ENCODE data around the gene ARSA.
"Not testable (repeated sequence)": the region's sequence is repeated elsewhere in the genome, so short reads cannot be mapped to it uniquely, and the experiment has no call there.

Gene ARSA

DNA sequence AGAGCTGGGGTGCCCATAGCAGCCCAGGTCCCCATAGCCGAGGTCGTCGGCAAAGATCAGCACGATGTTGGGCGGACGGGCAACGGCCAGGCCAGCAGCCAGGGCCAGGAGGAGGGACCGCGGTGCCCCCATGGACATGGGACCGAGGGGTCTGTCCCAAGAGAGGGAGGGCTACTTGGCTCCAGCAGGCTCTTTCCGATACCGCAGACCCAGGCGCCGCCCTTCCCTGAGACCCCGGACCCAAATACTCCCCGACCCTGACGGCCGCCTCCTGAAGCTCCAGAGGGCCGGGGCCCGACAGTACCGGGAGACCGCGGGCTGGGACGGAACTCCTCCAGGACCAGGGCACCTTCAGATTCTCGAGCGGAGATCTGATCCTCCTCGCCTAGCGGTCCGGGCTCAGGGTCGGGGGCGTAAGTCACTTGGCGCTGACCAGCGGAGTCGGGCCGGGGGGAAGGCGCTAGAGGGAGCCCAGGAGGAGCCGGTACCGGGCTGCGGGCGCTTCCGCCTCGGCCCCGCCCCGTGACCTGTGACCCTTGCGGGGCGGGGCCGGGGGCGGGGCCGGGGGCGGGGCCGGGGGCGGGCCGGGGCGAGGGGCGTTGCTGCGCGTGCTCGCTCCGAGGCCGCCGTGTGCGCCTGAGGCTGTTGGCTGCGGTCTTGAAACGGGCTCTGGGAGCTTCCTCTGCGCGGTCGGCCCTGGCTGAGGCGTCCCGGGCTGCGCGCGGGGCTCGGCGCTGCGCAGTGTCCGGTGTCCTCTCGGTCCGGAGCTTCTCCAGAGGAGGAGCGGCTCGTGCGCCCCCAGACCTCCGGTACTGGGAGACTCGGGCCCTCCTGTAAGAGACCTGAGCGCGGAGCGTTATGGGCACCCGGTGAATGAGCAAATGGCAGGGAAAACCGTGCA is at the start of gene ARSA:
ARSA (minus strand) TSS at position 511 of the 901 bp plus-strand sequence; CDS start at position 138, 373 bp downstream.
- peak; percentile 49 to 67 (median 61) for DNase-seq

DNA sequence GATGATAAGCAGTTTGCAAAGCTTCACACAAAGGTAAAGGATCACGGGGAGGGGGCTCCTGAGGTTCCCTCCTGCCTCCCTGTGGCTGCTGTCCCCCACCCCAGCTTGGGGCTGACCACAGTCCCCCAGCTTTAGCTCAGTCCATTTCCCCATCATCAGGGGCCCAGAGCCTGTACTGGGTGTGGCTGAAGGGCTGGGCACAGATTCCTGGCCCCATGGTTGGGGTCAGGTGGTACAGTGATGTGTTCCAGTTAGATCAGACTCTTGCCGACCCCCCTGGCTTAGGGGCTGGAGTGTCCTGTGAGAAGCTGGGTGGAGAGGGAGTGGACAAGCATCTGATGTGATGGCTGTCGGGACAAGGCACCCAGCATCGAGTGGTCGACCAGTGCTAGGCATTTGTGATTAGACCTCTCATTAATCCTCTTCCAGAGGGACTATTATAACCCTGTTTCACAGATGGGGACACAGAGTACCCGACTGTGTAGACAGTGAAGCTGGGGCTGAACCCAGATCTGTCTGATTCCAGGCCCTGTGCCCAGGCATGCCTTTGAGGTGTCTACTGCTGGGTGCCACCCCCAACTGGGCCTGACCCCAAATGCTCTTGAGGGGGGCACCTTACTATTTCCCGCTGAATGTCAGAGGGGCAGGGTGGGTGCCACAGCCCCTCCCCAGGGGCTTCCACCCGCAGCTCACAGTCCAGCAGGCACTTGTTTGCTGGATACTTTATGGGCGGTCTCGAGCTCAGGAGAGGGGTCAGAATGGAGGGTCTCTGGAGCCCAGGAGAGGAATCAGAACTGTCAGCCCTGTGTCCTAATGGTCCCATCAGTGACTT is 48.9 kb upstream of the ARSA start:
- no peak for DNase-seq

DNA sequence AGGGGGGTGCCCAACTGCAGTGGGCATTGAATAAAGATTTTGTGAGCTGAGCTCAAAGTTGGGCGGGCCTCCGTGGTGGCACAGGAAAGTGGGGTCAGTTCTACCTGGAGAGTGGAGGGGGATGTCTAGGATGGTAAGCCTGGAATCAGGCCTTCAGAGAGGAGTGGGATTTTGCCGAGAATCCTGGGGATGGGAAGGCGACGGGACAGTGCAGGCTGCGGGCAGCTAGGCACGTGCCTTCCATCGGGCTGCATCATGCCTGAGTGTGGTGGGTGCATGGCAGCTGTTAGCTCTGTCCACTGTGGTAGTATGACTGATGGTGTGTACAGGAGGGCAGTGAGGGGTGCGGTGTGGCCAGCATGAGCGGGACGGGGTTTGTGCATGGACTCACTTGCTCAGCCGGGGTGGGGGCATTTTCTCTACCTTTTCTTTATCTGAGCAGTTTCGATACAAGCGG is 48.3 kb upstream of the ARSA start:
- no peak for DNase-seq

DNA sequence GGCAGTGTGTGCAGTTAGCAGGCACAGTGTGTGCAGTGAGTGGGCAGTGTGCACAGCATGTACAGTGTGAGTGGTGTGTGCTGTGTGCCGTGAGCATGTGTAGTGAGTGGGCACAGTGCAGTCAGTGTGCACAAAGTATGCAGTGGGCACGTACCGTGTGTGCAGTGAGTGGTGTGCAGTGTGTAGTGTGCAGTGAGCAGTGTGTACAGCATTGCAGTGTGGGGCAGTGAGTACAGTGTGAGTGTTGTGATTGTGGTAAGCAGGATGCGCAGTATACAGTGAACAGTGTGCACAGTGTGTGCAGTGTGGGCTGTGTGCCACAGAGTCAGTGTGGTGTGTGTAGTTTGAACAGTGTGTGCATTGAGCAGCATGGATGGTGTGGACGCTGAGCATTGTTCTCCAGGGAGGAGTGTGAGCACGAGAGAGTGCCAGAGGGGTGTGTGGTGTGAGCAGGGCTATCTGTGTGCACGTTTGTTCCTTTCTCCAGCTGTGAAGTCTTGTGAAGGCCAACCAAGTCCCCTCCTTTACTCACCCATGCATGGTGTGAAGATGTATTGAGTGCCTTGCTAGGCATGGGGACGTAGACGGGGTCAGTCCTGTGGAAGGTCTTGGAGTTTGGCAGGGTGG is 47.7 kb upstream of the ARSA start:
- DNase-seq = no peak

DNA sequence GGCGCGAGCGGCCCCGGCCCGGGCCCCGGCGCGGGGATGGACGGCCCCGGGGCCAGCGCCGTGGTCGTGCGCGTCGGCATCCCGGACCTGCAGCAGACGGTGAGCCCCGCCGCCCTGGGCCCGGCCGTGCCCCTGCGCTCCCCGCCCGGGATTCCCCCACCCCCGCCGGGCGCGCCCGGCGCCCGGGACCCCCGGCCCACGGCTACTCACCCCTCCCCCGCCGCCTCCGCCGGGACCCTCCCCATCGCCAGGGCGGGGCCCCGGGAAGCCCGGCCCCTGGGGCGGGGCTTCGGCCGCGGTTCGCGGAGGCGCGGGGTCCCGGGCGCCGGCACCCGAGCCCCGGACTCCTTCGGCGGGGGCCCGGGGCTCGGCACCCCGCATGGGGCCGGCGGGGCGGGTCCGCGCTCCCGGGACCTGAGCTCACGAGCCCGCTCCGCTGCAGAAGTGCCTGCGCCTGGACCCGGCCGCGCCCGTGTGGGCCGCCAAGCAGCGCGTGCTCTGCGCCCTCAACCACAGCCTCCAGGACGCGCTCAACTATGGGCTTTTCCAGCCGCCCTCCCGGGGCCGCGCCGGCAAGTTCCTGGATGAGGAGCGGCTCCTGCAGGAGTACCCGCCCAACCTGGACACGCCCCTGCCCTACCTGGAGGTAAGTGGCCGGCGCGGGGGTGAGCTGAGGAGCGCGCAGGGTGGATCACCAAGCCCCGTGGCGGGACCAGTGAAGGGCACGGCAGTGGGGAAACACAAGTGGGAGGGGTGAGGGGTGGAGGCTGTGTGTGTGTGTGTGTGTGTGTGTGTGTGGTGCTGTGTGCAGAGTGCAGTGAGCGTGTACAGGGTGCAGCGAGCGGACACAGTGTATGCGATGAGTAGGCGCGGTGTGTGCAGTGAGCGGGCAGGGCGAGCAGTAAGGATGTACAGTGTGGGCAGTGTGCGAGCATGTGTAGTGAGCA is 46.9 kb upstream of the ARSA start:
- no peak for DNase-seq

DNA sequence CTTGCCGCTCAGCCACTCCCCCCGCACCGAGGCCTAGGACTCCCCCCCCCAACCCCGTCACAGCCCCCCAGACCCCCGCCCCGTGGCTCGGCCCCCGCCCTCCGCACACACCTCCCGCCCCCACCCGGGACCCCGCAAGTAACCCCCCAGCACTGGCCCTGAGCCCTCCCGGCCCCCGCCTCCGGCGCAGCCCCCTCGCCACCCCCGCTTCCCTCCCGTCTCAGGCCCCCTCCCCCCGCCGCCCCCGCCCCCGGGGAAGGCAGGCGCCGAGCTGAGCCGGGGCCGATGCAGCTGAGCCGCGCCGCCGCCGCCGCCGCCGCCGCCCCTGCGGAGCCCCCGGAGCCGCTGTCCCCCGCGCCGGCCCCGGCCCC is 46.2 kb upstream of the ARSA start:
- no peak for DNase-seq

DNA sequence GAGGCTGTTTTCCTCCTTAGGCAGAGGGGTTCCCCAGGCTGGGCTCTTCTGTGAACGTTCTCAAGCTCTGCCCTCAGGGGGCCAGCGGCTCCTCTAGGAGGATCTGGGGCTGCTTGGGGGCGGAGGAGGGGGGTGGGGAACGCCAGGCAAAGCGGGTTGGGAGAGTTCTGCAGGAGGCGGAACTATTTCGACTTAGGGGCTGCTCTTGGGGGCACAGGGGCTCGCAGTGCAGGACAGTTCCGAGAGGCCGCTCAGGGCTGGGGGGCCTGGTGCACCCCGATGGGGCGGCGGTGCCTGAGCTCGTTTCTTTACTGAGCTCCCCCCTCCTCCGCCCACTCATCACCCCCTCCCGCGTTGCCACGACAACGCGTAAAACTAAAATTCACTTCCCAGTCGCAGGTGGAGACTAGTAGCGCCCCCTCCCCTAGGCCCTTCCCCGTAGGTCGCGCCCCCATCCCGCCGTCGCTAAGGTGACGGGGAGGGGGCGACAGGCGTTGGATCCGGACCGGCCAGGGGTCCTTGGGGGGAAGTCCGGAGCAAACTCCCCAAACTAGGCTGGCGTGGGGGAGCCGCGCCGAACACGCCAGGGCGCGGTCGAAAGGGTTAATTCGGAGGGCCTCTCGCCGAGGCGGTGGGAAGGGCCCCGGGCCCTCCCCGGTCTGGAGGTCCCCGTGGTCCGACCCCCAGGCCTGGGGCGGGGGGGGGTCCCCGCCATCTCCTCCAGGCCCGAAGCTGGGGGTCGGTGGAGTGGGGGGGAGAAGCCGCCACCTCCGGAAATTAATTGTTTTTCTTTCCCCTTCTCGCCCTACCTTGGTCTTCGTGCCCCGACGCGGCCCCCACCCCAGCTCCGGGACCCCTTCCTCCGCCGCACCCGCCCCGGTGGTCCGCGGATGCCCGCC is 45.5 kb upstream of the ARSA start:
- no peak for DNase-seq

DNA sequence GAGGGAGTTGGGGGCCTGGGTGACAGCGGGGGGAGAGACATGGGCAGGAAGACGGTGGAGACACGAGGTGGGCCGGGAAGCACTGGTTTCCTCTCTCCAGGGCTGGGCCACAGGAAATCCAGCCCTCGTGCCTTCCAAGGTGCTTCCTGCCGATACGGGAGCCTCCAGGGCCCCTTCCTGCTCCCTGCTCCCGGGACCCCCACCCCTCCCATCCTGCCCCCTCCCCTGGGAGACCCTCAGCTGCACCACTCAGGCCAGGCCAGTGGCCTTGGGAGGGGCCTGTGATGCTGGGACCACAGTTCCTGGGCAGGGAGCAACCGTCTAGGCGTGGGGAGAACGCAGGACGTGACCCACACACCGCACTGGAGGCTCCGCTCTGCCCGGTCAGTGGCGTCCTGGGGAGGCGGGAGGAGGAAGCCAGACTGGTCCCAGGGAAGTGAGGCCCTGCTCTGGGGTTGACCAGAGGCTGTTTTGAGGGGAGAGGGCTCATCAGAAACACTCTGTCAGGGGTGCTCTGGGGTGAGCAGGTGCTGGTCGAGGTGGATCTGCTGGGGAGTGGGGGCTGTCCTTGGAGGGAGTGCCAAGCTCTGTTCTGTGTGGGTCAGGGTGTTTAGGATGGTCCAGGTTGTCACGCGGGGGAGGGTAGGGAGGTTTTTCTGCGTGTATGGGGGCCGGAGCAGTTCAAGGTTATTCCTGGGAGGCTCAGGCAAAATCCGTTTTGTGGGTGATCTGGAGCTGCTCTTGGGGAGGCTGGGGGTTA is 44.7 kb upstream of the ARSA start, which contains the start of gene SHANK3:
SHANK3 (plus strand) TSS at position 353 of the 760 bp plus-strand sequence.
- no peak for DNase-seq

DNA sequence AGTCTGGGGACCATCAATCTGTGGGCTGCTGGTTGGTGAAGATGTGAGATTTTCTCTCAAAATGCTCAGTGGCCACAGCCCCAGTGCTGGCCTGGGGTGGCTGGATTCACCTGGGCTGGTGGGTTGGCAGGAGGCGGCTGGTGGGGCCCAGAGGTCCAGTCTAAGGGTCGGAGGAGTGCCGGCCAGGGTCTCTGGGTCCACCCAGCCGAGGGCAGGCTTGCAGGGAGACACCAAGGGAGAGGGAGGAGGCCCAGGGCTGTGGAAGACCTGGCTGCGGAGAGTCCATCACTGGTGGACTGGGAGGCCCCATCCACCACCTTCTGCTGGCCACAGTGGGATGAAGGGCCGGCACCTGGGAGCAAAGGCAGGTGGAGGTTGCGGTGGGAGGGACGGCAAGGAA is 44.1 kb upstream of the ARSA start:
- no peak for DNase-seq

DNA sequence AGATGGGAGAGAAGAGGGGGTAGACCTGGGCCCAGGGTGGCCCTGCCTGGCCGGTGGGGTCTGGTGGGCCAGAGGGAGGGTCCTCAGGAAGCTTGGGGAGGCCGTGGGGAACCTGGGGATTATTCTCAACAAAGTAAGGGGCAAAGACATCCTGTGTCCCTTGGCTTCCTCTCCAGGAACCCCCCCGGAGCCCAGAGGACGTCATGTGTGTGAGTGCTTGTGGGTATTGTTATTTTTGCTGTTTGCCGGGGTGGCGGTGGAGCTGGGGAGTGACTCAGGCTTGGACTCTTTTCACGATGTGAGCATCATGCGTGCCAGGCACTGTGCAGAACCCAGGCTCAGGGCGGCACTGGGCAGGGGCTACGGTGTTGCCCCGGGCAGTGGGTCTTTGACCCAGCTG is 43.7 kb upstream of the ARSA start:
- DNase-seq = no peak

DNA sequence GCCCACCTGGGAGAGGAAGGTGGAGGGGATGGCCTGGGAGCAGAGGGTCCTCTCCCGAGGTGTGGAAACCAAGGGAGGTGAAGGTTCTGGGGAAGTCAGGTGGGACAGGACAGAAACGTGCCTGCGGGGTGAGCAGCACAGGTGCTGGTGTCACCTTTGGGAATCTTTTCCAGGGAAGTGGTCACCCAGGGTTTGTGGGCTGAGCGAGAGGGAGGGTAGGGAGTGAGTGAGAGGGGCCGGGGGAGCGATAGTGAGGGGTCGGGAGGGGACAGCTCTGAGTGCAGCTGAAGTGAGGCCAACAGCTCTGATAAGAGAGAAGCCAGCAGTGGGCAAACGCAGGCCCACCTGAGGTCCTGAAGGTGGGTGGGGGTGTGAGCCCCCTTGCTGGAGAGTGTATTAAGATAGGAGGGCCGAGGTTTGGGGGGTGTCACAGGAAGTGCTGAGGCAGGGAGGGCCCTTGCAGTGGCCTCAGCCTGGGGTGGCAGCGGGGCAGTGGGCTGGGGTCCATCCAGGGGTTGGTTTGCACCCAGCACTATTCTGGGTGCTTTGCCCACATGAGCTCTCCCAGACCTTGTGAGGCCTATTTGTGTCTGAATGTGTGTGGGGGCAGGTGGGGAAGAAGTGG is 43.1 kb upstream of the ARSA start:
- no peak for DNase-seq

DNA sequence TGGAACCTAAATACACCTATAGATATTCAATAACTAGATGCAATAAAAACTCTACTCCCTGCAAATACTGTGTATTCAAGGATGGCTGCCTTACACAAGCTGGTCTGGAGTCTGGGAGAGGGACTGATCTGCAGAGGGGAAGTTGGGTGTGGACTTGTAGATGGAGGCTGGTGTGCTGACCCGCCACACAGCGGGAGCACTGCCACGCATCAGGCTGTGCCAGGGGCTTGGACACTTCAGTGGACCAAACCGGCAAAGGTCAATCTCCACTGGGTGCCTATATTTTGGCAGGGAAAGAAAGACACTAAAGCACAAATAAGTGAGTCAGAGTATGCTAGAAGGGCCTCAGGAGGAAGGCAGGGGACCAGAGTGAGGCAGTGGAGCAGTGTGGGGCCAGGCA is 42.6 kb upstream of the ARSA start:
- no peak for DNase-seq

DNA sequence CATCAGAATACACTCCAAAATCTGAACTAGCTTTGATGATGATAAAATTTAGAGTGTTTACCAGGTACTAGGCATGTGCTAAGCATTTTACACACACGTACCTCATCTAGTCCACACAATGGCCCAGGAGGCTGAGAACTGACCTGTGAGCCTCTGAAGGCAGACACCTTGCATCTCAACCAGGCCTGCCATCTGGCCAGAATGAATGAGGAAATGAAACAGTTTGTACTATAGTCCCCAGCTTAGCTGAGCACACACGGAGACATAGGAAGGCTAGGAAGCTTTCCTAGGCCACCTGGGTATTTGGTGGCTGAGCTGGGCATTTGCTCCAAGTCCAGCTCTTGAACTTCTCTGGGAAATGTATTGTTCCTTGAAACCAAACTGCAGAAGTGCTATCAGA is 37.8 kb upstream of the ARSA start:
- no peak for DNase-seq

DNA sequence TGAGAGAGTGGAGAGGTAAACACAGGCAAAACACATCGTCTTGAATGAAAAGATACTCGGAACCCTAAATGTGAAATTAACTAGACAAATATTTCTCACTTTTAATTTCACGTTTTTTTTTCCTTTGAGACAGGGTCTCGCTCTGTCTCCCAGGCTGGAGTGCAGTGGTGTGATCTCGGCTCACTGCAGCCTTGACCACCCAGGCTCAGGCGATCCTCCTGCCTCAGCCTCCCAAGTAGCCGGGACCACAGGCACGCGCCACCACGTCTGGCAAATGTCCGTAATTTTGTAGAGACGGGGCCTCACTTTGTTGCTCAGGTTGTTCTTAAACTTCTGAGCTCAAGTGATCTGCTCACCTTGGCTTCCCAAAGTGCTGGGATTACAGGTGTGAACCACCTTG is 37.3 kb upstream of the ARSA start:
- DNase-seq = no peak

DNA sequence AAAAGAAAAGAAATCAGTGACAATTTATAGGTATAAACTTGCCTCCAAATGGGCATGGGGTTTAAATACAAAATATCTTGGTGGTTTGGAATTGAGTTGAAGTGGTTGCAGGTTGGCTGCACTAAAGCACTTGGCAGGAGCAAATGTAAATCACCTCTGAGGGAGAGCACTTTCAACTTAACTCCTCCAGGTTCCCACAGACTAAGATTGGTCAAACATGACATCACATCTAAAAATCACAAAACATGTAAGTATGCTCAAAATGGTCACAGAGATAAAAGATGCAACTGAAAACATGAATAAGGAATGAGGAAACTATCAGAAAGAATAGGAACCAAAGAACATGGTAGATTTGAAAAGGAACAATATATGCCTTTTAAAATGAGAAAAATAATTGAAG is 32.4 kb upstream of the ARSA start:
- no peak for DNase-seq

DNA sequence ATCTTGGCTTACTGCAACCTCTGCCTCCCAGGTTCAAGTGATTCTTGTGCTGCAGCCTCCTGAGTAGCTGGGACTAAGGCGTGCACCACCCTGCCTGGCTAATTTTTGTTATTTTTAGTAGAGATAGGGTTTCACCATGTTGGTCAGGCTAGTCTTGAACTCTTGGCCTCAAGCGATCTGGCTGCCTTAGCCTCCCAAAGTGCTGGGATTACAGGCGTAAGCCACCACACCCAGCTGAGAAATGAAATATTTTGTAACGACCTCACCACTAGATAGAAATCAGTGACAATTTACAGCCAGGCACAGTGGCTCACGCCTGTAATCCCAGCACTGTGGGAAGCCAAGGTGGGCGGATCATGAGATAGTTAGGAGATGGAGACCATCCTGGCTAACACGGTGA is 31.8 kb upstream of the ARSA start:
- DNase-seq = not testable (repeated sequence)

DNA sequence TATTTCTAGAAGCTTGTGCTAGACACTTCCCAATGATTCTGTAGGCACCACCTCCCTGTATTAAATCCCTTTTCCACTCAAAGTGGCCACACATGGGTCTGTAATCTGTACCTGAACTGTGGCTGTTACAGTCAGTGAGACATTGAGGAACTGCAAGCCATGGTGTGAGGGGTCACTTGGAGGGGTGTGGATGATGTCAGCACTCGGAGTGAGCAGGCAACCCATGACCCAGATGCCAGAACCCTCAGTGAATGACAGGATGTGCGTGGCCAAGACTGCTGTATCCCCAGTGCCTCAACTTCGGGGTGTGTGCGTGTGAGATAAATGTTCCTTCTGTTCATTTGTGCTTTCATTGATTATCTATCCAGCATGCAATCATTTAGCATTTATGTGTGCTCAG is 30.0 kb upstream of the ARSA start:
- DNase-seq = no peak

DNA sequence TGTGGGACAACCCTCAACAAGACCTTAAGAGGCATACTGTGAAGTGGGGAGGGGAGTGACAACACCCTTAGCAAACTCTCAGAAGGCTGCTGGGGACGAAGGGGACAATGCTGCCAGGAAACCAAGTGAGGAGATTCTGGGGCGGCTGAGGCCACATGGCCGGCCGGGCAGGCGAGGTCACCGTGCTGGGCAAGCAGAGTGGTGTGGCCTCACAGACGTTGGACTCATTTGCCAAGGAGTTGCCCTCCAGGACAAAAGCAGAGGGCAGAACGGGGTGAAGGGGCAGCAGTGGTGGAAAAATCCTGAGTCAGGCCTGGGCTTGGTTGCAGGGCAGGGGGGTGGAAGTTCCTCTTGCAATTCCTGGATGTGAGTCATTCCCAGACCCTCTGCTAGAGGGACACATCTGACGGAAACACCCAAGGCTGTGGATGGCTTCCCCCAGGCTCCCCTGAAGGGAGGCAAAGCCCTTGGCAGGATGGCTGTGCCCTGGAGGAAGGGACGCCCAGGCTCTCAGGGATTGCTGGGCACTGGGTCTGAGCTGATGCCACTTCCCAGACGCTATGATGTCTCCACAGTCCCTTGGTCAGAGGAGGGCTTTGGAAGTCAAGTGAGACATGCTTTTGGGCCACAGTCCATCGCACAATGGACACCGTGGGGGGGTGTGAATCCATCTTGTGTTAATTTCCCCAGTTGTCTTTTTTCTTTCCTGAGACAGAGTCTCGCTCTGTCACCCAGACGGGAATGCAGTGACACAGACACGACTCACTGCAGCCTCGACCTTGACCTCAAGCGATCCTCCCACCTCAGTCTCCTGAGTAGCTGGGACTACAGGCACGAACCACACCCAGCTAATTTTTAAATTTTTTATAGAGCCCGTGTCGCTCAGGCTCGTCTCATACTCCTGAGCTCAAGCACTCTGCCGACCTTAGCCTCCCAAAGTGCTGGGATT is 28.4 kb upstream of the ARSA start:
- no peak for DNase-seq

DNA sequence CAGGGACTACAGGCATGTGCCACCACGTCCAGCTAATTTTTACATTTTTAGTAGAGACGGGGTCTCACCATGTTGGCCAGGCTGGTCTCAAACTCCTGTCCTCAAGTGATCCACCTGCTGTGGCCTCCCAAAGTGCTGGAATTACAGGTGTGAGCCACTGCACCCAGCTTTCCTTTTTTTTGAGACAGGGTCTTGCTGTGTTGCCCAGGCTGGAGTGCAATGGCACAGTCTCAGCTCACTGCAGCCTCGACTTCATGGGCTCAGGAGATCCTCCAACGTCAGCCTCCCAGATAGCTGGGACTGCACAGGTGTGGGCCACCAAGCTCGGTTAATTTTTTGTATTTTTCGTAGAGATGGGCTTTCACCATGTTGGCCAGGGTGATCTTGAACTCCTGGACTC is 26.7 kb upstream of the ARSA start:
- DNase-seq = not testable (repeated sequence)
